Measurements from ENCODE around the gene RAB3IL1.

RAB3IL1 gene

DNA sequence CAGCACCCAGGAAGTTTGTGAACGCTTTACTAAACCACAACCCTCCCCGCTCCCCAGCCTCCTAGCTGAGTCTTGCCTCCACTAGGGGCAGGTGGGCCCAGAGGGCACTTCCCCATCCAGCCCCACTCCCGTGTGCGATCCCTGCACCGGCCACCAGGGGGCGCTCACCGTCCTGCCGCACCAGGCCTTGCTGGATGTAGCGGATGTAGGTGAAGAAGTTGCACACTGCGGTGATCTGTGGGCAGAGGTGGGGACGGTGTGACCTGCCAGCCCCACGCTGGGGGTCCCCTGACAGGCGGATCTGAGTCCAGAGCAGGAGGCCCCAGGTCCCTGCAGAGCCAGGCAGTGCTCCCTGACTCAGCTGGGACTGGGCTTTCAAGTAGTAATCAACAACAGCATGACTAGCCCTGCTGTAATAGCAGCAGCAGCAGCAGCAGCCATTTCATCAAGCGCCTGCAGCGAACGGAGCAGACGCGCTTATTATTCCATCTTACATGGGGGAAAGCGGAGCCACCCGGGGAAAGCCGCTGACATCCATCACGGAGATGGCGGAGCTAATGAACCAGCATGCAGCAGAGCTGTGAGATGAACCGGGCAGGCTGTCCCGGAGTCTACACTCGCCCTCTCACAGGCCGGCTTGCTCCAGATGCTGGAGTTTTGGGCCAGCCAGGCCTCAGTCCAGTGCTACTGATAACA, 18.1 kb downstream of the RAB3IL1 start:
- DNase-seq (ENCODE audit: insufficient read length, low spot score), result peak; percentile 95
- no peak for FAIRE-seq
- no peak for TF ChIP-seq POLR2A (IDR thresholded peaks at IDR 0.05; ENCODE audit: low read depth, low read length)

DNA sequence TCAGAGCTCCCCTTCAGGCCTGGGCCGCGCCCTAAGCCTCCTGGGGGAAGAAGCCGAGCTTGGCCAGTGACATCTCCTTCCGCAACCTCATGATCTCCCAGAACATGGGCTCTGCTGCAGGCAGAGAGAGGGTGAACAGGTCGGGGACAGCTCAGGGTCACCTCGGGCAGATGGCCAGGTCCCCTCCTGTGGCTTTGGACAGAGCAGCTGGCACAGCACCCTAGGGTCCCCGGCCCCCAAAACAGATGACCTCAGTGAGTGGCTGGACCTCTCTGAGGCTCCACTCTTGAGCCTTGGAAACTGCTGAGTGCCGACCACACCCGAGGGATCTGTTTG, 19.2 kb downstream of the RAB3IL1 start:
- TF ChIP-seq POLR2A (IDR thresholded peaks at IDR 0.05; ENCODE audit: low read depth, low read length), result no peak
- FAIRE-seq (no peak), DNase-seq (ENCODE audit: insufficient read length, low spot score) (no peak)

DNA sequence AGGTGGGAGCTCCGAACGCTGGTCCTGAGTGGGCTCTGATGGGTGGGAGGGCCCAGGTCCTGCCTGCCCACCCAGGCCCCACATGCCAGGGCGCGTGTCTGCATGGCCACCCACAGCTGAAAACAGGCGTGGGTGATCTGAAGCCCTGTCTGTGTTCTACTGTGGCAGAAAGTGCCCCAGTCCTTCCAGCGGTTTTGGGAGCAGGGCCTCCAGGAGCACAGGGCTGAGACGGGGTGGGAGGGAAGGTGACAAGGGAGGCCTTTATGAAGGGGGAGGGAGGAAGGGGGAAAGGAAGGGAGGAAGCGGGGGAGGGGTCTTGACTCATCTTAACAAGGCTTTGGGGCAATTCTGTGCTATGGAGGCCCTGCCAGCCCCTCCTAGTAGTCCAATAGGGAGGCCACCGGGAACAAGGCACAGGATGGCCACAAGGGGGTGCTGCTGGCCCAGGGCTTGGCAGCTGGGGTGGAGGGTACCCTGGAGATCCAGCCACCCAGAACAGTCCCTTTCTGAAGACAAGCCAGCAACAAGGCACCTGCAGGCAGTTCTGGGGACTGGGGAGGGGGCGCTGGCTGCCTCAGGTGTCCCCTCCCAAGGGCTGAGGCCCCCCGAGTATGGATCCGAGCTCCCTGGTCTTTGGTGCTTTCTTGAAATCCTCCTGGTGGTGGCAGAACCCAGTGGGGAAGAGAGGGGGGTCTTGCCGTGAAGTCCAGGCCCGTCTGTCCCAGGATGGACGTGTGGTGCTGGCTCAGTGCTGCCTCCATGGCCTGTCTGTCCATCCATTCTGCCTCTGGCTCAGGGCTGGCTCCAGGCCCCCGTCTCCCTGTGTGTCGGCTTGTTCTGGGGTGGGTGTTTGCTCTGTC, 19.7 kb downstream of the RAB3IL1 start:
- FAIRE-seq (no peak), DNase-seq (ENCODE audit: insufficient read length, low spot score) (peak; percentile 93)

DNA sequence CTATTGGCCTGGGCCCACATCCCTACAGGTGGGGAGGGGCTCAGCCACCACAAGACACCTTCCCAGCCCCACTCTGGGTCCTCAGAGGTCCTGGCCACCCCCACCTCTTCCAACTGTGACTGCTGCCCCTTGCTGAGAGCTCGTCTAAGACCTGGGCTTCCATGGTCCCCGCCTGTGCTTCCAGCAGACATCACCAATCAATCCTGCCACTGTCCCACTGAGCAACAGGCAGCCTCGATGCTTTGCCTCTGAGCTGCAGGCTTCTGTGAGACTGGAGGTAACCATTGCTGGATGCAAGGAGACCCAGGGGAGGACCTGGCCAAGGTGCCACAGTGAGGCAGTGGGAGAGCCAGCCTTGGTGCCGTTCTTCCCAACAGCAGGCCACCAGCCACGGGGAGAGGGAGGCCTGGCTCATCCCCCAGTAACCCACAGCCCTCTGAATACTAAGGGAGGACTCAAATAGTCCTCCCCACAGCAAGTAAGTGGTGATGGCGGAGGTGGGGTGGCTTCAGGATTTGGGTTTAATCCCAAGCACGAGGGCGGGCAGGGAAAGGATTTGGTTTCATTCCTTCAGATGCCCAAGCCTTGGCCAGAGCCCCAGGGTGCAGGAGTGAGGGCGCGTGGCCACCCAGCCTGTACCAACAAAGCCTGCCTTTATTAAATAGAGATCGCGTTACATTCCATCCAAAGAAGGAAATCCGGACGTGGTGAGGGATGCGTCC, 20.5 kb downstream of the RAB3IL1 start:
- DNase-seq (ENCODE audit: insufficient read length, low spot score) (no peak), FAIRE-seq (no peak)
- TF ChIP-seq POLR2A (IDR thresholded peaks at IDR 0.05; ENCODE audit: low read depth, low read length), result no peak

More for the DNA sequence above, 19.7 kb downstream of the RAB3IL1 start:
- TF ChIP-seq POLR2A (IDR thresholded peaks at IDR 0.05; ENCODE audit: low read depth, low read length), result no peak

DNA sequence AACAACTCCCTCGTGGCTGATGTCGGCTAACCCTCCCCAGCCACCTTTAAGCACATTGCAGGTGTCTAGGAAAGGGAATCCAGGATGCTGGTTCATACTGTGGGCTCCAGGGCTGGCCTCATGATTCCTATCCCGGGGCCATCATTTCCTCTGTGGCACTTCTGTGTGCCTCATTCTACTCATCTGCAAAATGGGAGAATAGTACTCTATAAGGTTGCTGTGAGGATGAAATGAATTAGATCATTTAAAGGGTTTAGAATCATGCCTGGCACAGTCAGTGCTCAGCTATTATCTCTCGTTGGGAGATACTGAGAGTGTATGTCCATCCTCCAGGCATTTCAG, 21.7 kb downstream of the RAB3IL1 start:
- no peak for DNase-seq (ENCODE audit: insufficient read length, low spot score)
- FAIRE-seq, result no peak
- no peak for TF ChIP-seq POLR2A (IDR thresholded peaks at IDR 0.05; ENCODE audit: low read depth, low read length)

DNA sequence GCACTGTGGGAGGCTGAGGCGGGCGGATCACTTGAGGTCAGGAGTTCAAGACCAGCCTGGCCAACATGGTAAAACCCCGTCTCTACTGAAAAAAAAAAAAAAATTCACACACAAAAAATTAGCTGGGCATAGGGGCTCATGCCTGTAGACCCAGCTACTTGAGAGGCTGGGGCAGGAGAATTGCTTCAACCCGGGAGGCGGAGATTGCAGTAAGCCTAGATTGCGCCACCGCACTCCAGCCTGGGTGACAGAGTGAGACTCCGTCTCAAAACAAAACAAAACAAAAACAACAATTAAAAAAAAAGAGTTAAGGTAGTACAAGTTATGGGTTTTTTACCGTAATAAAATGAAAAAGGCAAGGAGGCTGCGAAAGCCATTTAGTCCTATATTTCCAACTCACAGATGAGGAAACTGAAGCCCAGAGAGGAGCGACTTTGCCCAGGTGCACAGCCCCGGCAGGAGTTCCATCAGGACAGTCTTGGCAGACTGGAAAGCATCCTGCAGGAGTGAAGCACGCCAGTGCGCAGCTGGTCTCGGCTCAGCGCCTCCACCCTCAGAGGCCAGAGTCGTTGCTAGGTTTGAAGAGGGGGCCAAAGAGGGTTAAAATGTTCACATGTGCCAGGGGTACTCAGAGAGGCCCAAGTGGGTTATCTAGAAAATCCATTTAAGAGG, 22.2 kb downstream of the RAB3IL1 start:
- DNase-seq (ENCODE audit: insufficient read length, low spot score) (no peak), FAIRE-seq (no peak)
- TF ChIP-seq POLR2A (IDR thresholded peaks at IDR 0.05; ENCODE audit: low read depth, low read length), result no peak

DNA sequence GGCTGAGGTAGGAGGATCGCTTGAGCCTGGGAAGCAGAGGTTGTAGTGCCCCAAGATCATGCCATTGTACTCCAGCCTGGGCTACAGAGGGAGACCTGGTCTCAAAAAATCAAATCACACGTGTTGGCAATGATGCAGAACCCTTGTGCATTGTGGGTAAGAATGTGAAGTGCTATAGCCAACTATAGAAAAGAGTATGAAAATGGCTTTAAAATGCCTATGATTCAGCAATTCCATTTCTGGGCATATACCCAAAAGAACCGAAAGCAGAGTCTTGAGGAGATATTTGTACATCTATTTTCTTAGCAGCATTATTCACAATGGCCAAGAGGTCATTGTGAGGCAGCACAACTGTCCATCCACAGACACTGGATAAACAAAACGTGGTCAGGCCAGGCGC, 23.4 kb downstream of the RAB3IL1 start:
- no peak for DNase-seq (ENCODE audit: insufficient read length, low spot score)
- no peak for TF ChIP-seq POLR2A (IDR thresholded peaks at IDR 0.05; ENCODE audit: low read depth, low read length)
- FAIRE-seq, result no peak

DNA sequence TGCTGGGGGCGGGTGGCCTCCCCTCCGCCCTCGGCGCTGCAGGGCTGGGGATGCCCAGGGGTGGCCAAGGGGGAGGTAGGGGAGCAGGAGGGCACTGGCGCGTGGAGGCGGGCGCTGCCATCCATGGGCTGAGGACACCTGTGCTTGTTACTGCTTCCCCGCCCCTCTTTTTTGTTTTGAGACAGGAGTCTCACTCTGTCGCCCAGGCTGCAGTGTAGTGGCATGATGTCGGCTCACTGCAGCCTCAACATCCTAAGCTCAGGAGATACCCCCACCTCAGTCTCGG, 25.3 kb downstream of the RAB3IL1 start:
- DNase-seq (ENCODE audit: insufficient read length, low spot score), result no peak
- FAIRE-seq, result no peak

DNA sequence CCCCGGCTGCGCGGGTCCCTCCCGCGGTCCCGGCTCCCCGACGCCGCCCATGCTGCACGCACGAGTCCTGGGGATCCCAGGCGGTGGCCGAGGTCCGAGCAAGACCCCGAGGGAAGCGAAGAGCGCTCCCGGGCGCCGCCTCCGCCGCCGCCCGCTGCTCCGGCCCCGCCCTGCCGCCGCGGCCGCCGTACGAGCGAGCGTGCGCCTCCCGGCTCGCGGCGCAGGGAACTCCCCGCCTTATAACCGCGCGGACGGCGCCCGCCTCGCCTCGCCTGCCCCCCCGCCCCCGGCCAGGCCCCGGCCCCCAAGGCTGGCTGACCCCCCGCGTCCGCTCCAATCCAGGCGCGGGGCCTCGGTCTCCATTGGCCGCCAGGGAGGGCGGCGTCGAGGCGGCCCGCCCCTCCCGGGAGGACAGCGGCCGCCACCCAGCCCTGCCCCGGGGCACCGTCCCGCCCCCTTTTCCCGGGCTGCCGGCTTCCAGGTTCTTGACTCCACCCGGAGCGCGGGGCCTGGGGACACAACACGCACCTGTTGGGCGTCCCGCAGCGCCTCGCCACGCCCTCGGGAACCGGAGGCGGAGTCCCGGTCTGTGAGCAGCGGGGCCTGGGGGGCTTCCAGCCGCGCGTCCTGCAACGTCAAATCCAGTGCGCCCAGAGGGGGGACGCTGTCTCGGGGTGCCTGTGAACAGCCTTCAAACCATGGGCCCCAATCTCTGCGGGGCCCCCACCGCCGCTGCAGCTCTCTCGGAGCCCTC, 25.9 kb downstream of the RAB3IL1 start, which contains the start of gene FADS3:
Gene FADS3, minus strand, starts transcription at position 215 of the 754 bp plus-strand sequence. Its CDS starts 164 bp downstream, at position 51.
- TF ChIP-seq POLR2A (IDR thresholded peaks at IDR 0.05; ENCODE audit: low read depth, low read length), result peak; percentile 78
- FAIRE-seq (no peak), DNase-seq (ENCODE audit: insufficient read length, low spot score) (peak; percentile 83)

More for the DNA sequence above, 25.3 kb downstream of the RAB3IL1 start:
- TF ChIP-seq POLR2A (IDR thresholded peaks at IDR 0.05; ENCODE audit: low read depth, low read length), result no peak

DNA sequence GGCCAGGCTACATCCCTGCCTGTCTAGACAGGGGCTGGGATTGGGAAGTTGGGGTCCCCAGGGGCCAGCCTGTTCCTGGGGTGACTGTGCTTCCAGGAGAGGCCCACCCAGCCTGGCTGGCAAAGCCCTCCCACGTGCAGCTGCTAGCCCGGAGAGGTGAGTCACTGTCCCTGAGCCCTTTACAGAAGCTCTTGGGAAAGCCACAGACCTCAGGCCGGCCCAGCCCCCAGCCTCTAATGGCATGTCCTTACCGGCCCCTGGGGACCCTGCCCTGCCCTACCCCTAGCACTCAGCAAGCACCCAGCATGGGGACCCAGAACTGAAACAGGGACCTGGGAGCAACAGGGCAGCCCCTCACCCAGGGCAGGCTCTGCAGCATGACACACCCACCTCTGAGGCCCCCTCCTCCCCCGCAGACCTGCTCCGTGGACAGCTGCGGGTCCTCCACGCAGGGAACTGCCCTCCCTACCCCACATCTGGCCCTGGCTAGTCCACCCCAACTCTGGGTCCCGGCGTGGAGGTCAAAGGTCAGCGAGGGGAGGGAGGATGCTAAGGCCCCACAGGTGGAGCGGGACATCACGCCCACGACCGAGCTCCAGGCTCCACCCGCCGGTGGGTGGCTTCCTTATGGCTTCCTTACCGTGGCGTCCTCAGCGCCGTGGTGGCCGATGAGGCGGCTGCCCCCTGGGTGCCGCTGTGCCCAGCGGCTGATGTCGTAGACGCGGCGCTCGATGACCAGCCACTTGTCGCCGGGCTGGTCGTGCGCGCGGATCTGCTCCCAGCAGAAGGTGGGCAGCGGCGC, 26.6 kb downstream of the RAB3IL1 start:
- TF ChIP-seq POLR2A (IDR thresholded peaks at IDR 0.05; ENCODE audit: low read depth, low read length), result no peak
- DNase-seq (ENCODE audit: insufficient read length, low spot score) (peak; percentile 66), FAIRE-seq (no peak)

DNA sequence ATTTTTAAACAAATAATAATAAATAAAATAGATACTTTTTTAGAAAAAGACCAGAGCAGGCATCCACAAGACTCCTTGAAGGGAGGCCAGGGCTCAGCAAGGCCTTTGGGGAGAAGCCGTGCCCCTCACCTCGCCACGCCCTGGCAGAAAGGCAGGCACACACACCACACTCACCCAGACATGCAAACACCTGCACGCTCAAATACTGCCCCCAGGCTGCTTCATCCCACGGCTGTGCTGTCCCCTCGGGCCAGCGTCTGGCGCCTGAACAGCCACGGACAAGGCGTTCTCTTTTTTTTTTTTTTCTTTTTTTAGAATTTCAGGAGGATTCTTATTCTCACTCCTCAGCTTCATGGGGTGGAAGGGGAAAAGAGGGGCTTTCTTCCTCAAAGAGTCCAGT, 27.5 kb downstream of the RAB3IL1 start:
- FAIRE-seq (no peak), DNase-seq (ENCODE audit: insufficient read length, low spot score) (no peak)
- no peak for TF ChIP-seq POLR2A (IDR thresholded peaks at IDR 0.05; ENCODE audit: low read depth, low read length)

DNA sequence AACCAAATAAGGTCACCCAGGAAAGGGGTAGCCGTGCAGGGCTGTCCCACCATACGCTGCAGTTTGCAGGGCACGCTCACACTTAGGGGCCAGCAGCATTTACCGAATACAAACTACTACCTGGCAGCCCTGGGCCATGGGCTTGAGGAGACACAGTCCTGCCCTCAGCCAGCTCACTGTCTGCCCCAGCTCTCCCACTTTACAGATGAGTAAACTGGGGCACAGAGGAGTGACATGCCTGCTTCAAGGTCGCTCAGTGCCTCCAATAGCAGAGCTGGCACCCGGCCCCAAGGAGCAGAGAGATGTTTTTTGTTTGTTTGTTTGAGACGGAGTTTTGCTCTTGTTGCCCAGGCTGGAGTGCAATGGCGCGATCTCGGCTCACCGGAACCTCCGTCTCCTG, 28.8 kb downstream of the RAB3IL1 start:
- no peak for TF ChIP-seq POLR2A (IDR thresholded peaks at IDR 0.05; ENCODE audit: low read depth, low read length)
- FAIRE-seq (no peak), DNase-seq (ENCODE audit: insufficient read length, low spot score) (no peak)
